A549 (cell line): Measurements from ENCODE around the gene STAT1.

ENCODE experiments used
- CEBPB ChIP-seq, 2 experiments: fragments of >200 bp in 1 of 2; sonication (Bioruptor Twin) in 1 of 2; formaldehyde crosslinking in 1 of 2; IDR thresholded peaks; 2 replicates each; pipeline ENCODE4 v1.6.1; 2012 to 2016
- CTCF ChIP-seq: fragments of >200 bp; sonication (Bioruptor Twin); formaldehyde crosslinking; IDR thresholded peaks from 3 replicates; pipeline ENCODE4 v1.5.1; 2016
- MAFK ChIP-seq: fragments of 450-650 bp; IDR thresholded peaks from 2 replicates; pipeline ENCODE4 v1.6.1; 2014; ENCODE audit not compliant: partially characterized antibody
- MAX ChIP-seq: IDR thresholded peaks from 2 replicates; pipeline ENCODE4 v1.6.1; 2012
- MYC ChIP-seq: IDR thresholded peaks from 2 replicates; pipeline ENCODE4 v1.6.1; 2012; ENCODE audit warnings: mild to moderate bottlenecking, inconsistent platforms, low read length, improper control_type of control experiment, borderline replicate concordance
- PBX3 ChIP-seq: IDR thresholded peaks from 2 replicates; pipeline ENCODE4 v1.6.1; 2012
- RNF2 ChIP-seq: fragments of 200-600 bp; sonication (generic); IDR thresholded peaks from 2 replicates; pipeline ENCODE4 v1.6.1; 2016; ENCODE audit warnings: low read depth, mild to moderate bottlenecking, antibody characterized with exemption, moderate library complexity, borderline replicate concordance

GRCh38 chr2:190940454-190940853, 73.5 kb downstream of the STAT1 start:
- no peak for TF ChIP-seq CTCF
- TF ChIP-seq MAFK = no peak
- TF ChIP-seq MYC = no peak
- no peak for TF ChIP-seq RNF2
- no peak for TF ChIP-seq MAX
- TF ChIP-seq PBX3 = no peak
- no peak for TF ChIP-seq CEBPB (IDR thresholded peaks at IDR 0.05)
